ENCODE data around the gene NDUFV2. TPM values are rescaled to one million over a fixed set of nuclear protein-coding genes. Genes with fewer than 3 reads are reported as not detected.

NDUFV2 gene
- total RNA-seq, 4 donors from 2014 or later = 251 to 386 (median 277) TPM

- DNase-seq (no peak), ATAC-seq (peak in 1 of 2 donors; percentile 12)
- in situ Hi-C loops (cut with MboI; ENCODE audit: low sequenced_read_pairs in 4 of 4) = no loop called here
- intact Hi-C loops (cut with DNase I; ENCODE audit: low total_unique reads) = no loop called here
- Histone ChIP-seq H3K4me3 (no peak overlapping the region), H3K27me3 (no peaks in the 10 kb centered on the region), H3K9me3 (no peaks in the 10 kb centered on the region), H3K36me3 (no peaks in the 10 kb centered on the region), H3K4me1 (peaks cover 4 to 6% of the 10 kb centered on the region in 2 donors), H3K27ac (no peak overlapping the region)
- no peak for TF ChIP-seq POLR2A (IDR thresholded peaks at IDR 0.05)
- TF ChIP-seq CTCF (IDR thresholded peaks at IDR 0.05 in 4 of 5, conservative IDR thresholded peaks at IDR 0.05 in 1 of 5) = no peak
Observed at GRCh38 chr18:9095297-9096006, 7.0 kb upstream of the NDUFV2 start.

- in situ Hi-C loops (cut with MboI; ENCODE audit: low sequenced_read_pairs in 4 of 4) = no loop called here
- no peak overlapping the region for H3K4me3 ChIP-seq
- no peak for DNase-seq
Observed at GRCh38 chr18:9096007-9096371, 6.5 kb upstream of the NDUFV2 start.

GRCh38 chr18:9096685-9097084 is 5.8 kb upstream of the NDUFV2 start:
- TF ChIP-seq CTCF (IDR thresholded peaks at IDR 0.05 in 4 of 5, conservative IDR thresholded peaks at IDR 0.05 in 1 of 5) (no peak), POLR2A (IDR thresholded peaks at IDR 0.05) (no peak)
- DNase-seq (no peak), ATAC-seq (no peak)
- Histone ChIP-seq H3K36me3 (no peaks in the 10 kb centered on the region), H3K27me3 (no peaks in the 10 kb centered on the region), H3K4me1 (peaks cover 6 to 8% of the 10 kb centered on the region in 2 donors), H3K9me3 (no peaks in the 10 kb centered on the region), H3K4me3 (no peak overlapping the region), H3K27ac (no peak overlapping the region)
- in situ Hi-C loops (cut with MboI; ENCODE audit: low sequenced_read_pairs in 4 of 4) = no loop called here
- intact Hi-C loops (cut with DNase I; ENCODE audit: low total_unique reads) = no loop called here

More at GRCh38 chr18:9096007-9096371, 6.5 kb upstream of the NDUFV2 start:
- Histone ChIP-seq H3K36me3 (no peaks in the 10 kb centered on the region), H3K9me3 (no peaks in the 10 kb centered on the region), H3K27me3 (no peaks in the 10 kb centered on the region), H3K4me1 (peaks cover 4 to 6% of the 10 kb centered on the region in 2 donors), H3K27ac (no peak overlapping the region)
- intact Hi-C loops (cut with DNase I; ENCODE audit: low total_unique reads) = no loop called here
- TF ChIP-seq POLR2A (IDR thresholded peaks at IDR 0.05) (no peak), CTCF (IDR thresholded peaks at IDR 0.05 in 4 of 5, conservative IDR thresholded peaks at IDR 0.05 in 1 of 5) (no peak)
- ATAC-seq = no peak

GRCh38 chr18:9097349-9097748 is 5.2 kb upstream of the NDUFV2 start:
- Histone ChIP-seq H3K4me3 (no peak overlapping the region), H3K4me1 (peaks cover 6 to 9% of the 10 kb centered on the region in 2 donors), H3K27ac (no peak overlapping the region), H3K9me3 (no peaks in the 10 kb centered on the region), H3K36me3 (no peaks in the 10 kb centered on the region), H3K27me3 (no peaks in the 10 kb centered on the region)
- intact Hi-C loops (cut with DNase I; ENCODE audit: low total_unique reads) (no loop called here), in situ Hi-C loops (cut with MboI; ENCODE audit: low sequenced_read_pairs in 4 of 4) (no loop called here)
- DNase-seq (no peak), ATAC-seq (no peak)
- TF ChIP-seq CTCF (IDR thresholded peaks at IDR 0.05 in 4 of 5, conservative IDR thresholded peaks at IDR 0.05 in 1 of 5) (no peak), POLR2A (IDR thresholded peaks at IDR 0.05) (no peak)
